HT1080 (cell line): ENCODE measurements around the gene DDX31. TPM values are rescaled to one million over a fixed set of nuclear protein-coding genes. Genes with fewer than 3 reads are reported as not detected.

Experiments
- DNase-seq: peaks from one replicate; pipeline ENCODE4 v3.0.0-alpha.2; 2015; ENCODE audit warnings: low read depth
- total RNA-seq: library from RNA; depleted of rRNA; stranded (reverse); fragments of >200 nt; shearing (Covaris generic); gene quantifications from 2 replicates; pipeline ENCODE4 v1.2.3, GENCODE V29; 2014; rRNA removed

DDX31 gene
- total RNA-seq, 1 experiment from 2014 or later, result 26.1 TPM

DNA sequence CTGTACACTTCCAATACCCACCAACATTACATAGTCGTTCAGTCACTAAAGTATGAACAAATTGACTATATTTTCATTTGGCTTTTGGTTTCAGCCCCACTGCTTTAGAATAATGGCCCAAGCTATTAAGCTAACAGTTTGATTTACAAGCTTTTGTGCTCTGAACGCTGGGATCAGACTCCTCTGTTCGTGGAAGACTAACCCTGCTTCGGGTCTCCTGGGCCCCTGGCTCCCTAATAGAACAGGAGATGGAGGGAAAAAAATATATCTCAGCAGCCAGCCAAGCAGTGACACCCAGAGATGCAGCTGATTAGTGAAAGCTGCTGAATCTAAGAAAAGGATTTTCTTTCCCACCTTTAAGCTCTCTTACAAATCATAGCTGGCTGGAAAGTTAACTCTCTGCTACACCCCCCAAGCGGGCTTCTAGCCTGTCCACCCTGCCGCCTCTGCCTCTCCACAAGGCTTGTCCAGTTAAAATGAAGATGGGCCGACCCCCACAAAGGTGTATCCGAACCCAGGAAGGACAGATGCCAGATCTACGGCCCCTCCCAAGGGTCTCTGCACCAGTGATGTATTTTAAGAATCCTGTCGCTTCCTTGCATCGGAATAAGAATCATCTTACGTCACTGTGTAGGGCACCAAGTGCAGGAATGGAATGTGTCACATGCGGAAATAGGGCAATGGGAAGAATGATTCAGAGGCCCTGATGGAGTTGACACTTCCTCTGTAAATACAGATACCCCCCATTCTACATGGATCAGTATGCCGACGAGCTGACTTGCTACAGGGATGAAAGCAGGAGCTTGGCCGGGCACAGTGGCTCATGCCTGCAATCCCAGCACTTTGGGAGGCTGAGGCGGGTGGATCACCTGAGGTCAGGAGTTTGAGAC lies 120.8 kb downstream of the DDX31 start:
- DNase-seq, result peak; percentile 52

DNA sequence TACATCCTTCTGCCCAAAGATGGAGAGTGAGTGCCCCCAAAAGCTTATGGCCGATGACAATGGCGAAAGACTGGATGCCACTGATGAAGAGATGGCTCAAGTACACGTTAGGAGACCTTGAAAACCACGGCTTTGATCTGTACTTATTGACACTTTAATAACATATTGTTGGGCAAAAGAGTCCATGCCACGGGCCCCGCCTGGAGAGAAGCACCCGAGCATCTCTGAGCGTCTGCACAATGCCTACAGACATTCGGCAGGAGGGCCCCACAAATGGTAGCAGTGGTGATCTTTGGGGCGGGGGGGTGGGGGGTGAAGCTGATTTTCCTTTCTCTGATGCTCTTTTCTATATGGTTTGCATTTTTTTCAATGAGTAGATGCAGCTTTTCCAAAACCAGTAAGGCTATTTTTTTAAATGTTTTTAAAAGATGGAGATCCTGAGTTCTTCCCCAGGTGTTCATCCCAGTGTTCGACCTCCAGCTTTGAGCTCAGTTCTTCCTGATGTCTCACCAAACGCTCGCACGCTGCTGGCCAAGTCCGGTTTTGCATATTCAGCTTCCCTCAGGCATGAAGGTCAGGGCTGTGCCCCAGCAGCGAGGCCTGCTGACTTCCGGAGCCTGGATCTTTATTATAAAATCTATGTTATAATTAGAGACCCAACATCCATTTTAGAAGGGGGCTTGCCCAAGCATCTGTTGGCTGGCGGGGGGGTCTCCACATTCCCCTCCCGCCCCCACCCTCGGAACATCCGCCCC lies 121.6 kb downstream of the DDX31 start:
- DNase-seq, result no peak

DNA sequence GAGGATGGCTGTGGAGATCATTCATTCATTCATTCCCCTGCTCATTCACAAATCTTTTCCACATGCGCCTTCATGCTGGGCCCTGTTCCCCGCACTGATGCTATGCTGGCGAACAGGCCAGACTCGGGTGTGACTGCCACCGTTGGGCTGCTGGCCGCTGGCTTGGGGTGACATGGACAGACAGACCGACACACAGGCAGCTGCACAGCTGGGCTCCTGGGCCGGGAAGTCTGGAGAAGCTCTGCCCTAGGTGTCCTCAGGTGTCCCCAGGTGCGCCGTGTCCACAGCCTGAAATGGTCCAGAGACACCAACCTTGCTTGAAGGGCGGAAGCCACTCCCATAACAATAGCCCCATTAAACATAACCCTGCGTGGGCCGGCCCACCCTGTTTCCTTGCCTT lies 122.3 kb downstream of the DDX31 start:
- no peak for DNase-seq

DNA sequence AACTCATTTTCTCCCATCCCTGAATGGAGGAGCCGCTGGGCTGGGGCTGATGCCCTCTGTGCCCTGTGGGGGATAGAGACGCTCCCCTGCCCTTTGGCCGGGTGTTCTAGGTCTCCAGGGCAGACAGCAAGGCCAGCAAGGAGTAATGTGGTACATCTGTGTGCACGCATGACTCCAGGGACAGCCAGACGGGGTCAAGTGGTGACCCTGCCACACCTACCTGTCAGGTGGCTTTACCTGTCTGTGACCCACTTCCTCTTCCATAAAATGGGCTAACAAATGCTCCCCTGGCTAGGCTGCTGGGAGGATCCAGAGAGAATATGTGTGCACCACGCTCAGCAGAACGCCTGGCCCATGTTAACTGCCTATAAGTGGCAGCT lies 122.7 kb downstream of the DDX31 start:
- DNase-seq, result no peak

GRCh38 chr9:132546148-132547051 lies 123.4 kb downstream of the DDX31 start:
- DNase-seq, result no peak

- no peak for DNase-seq
Observed at GRCh38 chr9:132545578-132545977, 124.2 kb downstream of the DDX31 start.

- DNase-seq, result no peak
Observed at GRCh38 chr9:132543960-132544359, 125.8 kb downstream of the DDX31 start.

DNA sequence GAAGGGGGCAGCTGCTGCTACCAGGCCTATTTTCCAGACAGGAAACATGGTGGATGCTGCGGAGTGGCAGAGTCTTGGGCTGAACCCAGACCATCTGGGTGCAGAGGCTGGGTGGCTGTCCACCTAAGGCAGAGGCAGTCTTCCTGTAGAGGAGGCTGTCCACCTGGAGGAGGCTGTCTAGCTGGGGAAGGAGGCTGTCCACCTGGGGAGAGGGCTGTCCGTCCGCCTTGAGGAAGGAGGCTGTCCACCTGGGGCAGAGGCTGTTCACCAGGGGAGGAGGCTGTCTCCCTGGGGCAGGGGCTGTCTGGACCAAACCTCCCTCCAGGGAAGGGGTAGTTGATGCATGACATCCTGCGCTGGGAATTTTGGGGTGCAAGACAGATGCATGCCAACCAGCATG lies 126.5 kb downstream of the DDX31 start:
- DNase-seq, result no peak

Other genes with a start within 250 kb of the DDX31 start
- gene BARHL1, start 87.4 kb downstream of the DDX31 start, total RNA-seq, result not detected in 2 replicates
- gene GTF3C4, start 481 bp upstream of the DDX31 start, total RNA-seq, result 17.6 and 23.1 TPM in 2 replicates
- gene AK8, start 208.3 kb upstream of the DDX31 start, total RNA-seq, result not detected in 2 replicates
- gene SPACA9, start 208.9 kb upstream of the DDX31 start, total RNA-seq, result 2.6 and 5.5 TPM in 2 replicates